ENCODE measurements around the gene PATE3.

Gene PATE3

GRCh38 chr11:125833016-125833415, 45.1 kb downstream of the PATE3 start, which contains the start of gene PATE4:
Gene PATE4, plus strand, starts transcription at chr11:125833316. Its CDS starts 44 bp downstream, at chr11:125833360.
- DNase-seq (ENCODE audit: low read depth) = no peak
- H3K4me3 ChIP-seq (ENCODE audit: low read depth, low read length) = no peak within 1 kb of the TSS

DNA sequence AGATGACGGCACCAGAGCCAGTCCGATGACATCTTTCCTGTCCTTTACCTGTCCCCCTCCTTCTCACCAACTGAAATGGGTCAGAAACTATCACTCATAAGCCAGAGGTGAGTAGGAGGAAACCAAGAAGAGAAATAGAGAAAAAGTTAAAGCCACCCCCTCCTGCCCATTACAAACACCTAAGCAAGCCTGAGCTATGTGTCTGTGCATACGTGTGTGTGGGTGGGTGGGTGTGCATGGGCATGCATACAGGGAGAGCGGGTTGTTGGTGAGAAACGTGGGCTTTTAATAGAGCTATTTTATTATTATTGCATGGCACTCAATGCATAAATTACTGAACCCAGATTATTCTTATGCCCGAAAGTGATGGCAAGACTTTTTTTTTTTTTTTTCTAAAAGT, 47.8 kb downstream of the PATE3 start:
- no peak for DNase-seq (ENCODE audit: low read depth)
- H3K4me3 ChIP-seq (ENCODE audit: low read depth, low read length) = no peak overlapping the region
